Hepatocyte (in vitro differentiated cells): ENCODE data around the gene C15orf61. TPM values are rescaled to one million over a fixed set of nuclear protein-coding genes. Genes with fewer than 3 reads are reported as not detected.

Experiments used
- DNase-seq: peaks from one replicate; pipeline ENCODE4 v3.0.0-alpha.2; 2016; ENCODE audit warnings: low spot score
- H2AFZ ChIP-seq: fragments of 200-600 bp; sonication (generic); 2 replicates; pipeline ENCODE4 v1.6.0; 2016; ENCODE audit warnings: antibody characterized with exemption, mild to moderate bottlenecking
- H3K27ac ChIP-seq: fragments of 200-600 bp; sonication (generic); 2 replicates; pipeline ENCODE4 v1.5.1; 2016; ENCODE audit warnings: mild to moderate bottlenecking
- H3K27me3 ChIP-seq: fragments of 200-600 bp; sonication (generic); 2 replicates; pipeline ENCODE4 v1.6.1; 2016
- H3K36me3 ChIP-seq: fragments of 200-600 bp; sonication (generic); replicated peaks from 2 replicates; pipeline ENCODE4 v1.5.1; 2016; ENCODE audit warnings: low read depth; ENCODE audit not compliant: insufficient read depth
- H3K4me1 ChIP-seq: fragments of 200-600 bp; sonication (generic); 2 replicates; pipeline ENCODE4 v1.5.1; 2016; ENCODE audit warnings: mild to moderate bottlenecking, moderate library complexity; ENCODE audit not compliant: insufficient read depth
- H3K4me2 ChIP-seq: fragments of 200-600 bp; sonication (generic); 2 replicates; pipeline ENCODE4 v1.6.0; 2016
- H3K4me3 ChIP-seq: fragments of 200-600 bp; sonication (generic); 2 replicates; pipeline ENCODE4 v1.5.1; 2016; ENCODE audit warnings: mild to moderate bottlenecking
- H3K79me2 ChIP-seq: fragments of 200-600 bp; sonication (generic); 2 replicates; pipeline ENCODE4 v1.6.0; 2017; ENCODE audit warnings: mild to moderate bottlenecking
- H3K9me2 ChIP-seq: fragments of 200-600 bp; sonication (generic); replicated peaks from 2 replicates; pipeline ENCODE4 v1.6.0; 2017; ENCODE audit warnings: mild to moderate bottlenecking; ENCODE audit not compliant: insufficient read depth
- H3K9me3 ChIP-seq: fragments of 200-600 bp; sonication (generic); 2 replicates; pipeline ENCODE4 v1.5.1; 2016; ENCODE audit warnings: low read depth, mild to moderate bottlenecking
- H4K20me1 ChIP-seq: fragments of 200-600 bp; sonication (generic); 2 replicates; pipeline ENCODE4 v1.6.0; 2016; ENCODE audit warnings: mild to moderate bottlenecking; ENCODE audit not compliant: insufficient read depth, poor library complexity, severe bottlenecking
- EZH2 ChIP-seq: fragments of 200-600 bp; sonication (generic); IDR thresholded peaks from 2 replicates; pipeline ENCODE4 v1.6.1; 2016; ENCODE audit warnings: antibody characterized with exemption, mild to moderate bottlenecking, borderline replicate concordance
- EZH2phosphoT487 ChIP-seq: fragments of 200-600 bp; sonication (generic); IDR thresholded peaks from one replicate; pipeline ENCODE4 v1.6.1; 2018; ENCODE audit warnings: antibody characterized with exemption, mild to moderate bottlenecking, low read depth, moderate library complexity; ENCODE audit not compliant: unreplicated experiment, severe bottlenecking
- WGBS: methylation state at CpG from one replicate; pipeline ENCODE4 v1.1.6; 2016; ENCODE audit warnings: low lambda C conversion rate; ENCODE audit errors: missing lambda C conversion rate; 5-methylcytosine and 5-hydroxymethylcytosine counted together
- polyA plus RNA-seq: library from polyadenylated mRNA; unstranded; fragments of >200 nt; fragmentation: Nextera tagmentation; extraction: Ambion mirVana; gene quantifications from 2 replicates; pipeline ENCODE4 v1.2.1, GENCODE V29; 2016
- total RNA-seq: library from RNA; depleted of rRNA; stranded (reverse); fragments of >200 nt; gene quantifications from 2 replicates; pipeline ENCODE4 v1.2.3, GENCODE V29; 2014
- TF ChIP-seq, protein P1 (sequence below): fragments of 200-600 bp; sonication (generic); IDR thresholded peaks from 2 replicates; pipeline ENCODE4 v1.5.1; 2016; ENCODE audit warnings: antibody characterized with exemption, mild to moderate bottlenecking; ENCODE audit not compliant: poor library complexity

Gene C15orf61
- total RNA-seq (4.1 and 7.6 TPM in 2 replicates), polyA plus RNA-seq (8.4 and 10.6 TPM in 2 replicates)

DNA sequence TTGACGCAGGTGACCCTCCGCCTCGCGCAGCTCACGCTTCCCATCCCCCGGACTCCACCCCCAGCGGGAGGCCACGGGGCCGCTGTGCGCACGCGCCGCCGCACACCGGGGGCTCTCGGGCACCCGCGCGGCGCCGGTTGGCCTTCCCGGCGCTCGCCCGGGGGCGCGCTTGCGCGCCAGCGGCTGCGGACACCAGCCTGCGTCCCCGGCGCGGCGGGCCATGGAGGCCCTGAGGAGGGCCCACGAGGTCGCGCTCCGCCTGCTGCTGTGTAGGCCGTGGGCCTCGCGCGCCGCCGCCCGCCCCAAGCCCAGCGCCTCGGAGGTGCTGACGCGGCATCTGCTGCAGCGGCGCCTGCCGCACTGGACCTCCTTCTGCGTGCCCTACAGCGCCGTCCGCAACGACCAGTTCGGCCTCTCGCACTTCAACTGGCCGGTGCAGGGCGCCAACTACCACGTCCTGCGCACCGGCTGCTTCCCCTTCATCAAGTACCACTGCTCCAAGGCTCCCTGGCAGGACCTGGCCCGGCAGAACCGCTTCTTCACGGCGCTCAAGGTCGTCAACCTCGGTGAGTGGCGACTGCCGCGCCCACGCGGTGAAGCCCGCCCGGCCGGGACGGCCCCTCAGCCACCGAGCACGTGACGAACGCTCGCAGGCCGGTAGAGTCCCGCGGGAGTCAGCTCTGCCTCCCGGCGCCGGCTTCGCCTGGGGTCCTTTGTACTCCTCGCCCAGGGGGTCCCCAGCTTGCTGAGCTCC, at the start of gene C15orf61:
C15orf61 (plus strand) TSS at position 103 of the 754 bp plus-strand sequence; CDS start at position 221, 118 bp downstream.
- WGBS = under 1% methylated on average over 53 of the region's 94 CpGs
- no peak for TF ChIP-seq EZH2phosphoT487
- TF ChIP-seq, protein P1, sequence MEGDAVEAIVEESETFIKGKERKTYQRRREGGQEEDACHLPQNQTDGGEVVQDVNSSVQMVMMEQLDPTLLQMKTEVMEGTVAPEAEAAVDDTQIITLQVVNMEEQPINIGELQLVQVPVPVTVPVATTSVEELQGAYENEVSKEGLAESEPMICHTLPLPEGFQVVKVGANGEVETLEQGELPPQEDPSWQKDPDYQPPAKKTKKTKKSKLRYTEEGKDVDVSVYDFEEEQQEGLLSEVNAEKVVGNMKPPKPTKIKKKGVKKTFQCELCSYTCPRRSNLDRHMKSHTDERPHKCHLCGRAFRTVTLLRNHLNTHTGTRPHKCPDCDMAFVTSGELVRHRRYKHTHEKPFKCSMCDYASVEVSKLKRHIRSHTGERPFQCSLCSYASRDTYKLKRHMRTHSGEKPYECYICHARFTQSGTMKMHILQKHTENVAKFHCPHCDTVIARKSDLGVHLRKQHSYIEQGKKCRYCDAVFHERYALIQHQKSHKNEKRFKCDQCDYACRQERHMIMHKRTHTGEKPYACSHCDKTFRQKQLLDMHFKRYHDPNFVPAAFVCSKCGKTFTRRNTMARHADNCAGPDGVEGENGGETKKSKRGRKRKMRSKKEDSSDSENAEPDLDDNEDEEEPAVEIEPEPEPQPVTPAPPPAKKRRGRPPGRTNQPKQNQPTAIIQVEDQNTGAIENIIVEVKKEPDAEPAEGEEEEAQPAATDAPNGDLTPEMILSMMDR = peak; percentile 28

DNA sequence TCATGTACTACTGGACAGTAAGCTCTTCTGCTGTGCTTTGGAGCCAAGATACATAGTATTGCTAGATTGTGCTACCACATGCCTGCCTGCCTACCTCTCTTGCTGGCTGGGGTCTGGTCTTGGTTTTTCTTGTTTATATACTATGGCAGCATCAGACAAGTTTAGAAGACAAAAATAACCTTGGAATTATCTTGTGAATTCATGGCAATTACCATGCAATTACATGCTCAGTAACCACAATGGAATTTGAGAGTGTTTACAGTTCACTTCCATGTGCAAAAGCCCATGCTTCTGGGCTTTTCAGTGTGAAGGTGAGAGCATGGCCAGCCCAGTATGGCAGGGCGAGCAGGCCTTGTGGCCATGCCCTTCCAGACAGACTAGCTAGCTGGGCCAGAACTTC, 48.0 kb upstream of the C15orf61 start:
- Histone ChIP-seq H3K36me3 (no peaks in the 10 kb centered on the region), H3K9me3 (no peaks in the 10 kb centered on the region), H2AFZ (no peak overlapping the region), H3K4me3 (no peak overlapping the region), H3K27me3 (no peaks in the 10 kb centered on the region), H3K4me2 (no peak overlapping the region), H3K79me2 (no peaks in the 10 kb centered on the region), H3K9me2 (no peaks in the 10 kb centered on the region), H4K20me1 (no peaks in the 10 kb centered on the region), H3K4me1 (no peaks in the 10 kb centered on the region), H3K27ac (peak overlapping the region; percentile 20)
- TF ChIP-seq, protein P1 = no peak
- no peak for TF ChIP-seq EZH2phosphoT487
- DNase-seq = no peak
- WGBS = 88% methylated on average over 1 of the region's 1 CpG

More for the DNA sequence above, at the start of gene C15orf61:
- Histone ChIP-seq H3K9me3 (no peaks in the 10 kb centered on the region), H3K79me2 (peaks cover 44% of the 10 kb centered on the region), H3K27ac (peak within 1 kb of the TSS; percentile 96), H3K4me3 (peak within 1 kb of the TSS; percentile 76), H3K9me2 (no peaks in the 10 kb centered on the region), H3K4me1 (peaks cover 12% of the 10 kb centered on the region), H3K27me3 (no peaks in the 10 kb centered on the region), H3K36me3 (no peaks in the 10 kb centered on the region), H3K4me2 (peak within 1 kb of the TSS; percentile 88), H4K20me1 (peaks cover 3% of the 10 kb centered on the region), H2AFZ (peak within 1 kb of the TSS; percentile 84)
- DNase-seq = peak; percentile 94

DNA sequence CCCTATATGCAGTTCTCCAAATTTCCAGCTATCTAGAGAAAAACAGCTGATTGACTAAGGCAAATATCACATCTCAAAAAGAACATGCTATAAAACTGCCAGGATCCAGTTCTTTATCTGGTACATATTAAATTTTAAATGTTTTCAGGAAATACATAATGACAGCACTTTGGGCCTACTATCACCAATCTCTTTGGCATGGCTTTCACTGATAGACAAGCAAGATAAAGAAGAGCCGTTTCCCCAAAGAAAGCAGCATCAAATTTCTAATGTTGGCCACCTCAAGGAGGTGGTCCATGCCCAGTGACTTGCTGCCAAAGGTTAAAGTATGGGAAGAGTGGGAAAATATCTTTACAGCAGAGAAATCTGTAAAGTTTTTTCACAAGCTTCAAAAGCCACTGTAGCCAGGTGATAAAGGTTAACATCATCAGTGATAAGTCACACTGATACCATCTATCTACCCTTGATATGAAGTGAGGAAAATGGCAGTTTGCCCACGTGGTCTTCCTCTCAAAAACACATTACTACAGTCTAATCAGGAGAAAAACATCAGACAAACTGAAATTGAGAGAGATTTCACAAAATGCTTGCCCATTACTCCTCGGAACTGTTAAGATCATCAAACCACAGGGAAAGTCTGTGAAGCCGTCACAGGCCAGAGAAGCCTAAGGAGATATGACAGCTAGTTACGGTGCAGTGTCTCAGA, 46.4 kb upstream of the C15orf61 start:
- DNase-seq = no peak
- WGBS = 76% methylated on average over 5 of the region's 5 CpGs
- no peaks in the 10 kb centered on the region for H3K9me3 ChIP-seq
- H3K9me2 ChIP-seq = no peaks in the 10 kb centered on the region
- no peak overlapping the region for H2AFZ ChIP-seq
- no peaks in the 10 kb centered on the region for H3K4me1 ChIP-seq
- no peaks in the 10 kb centered on the region for H3K27me3 ChIP-seq
- H4K20me1 ChIP-seq = no peaks in the 10 kb centered on the region
- H3K4me3 ChIP-seq = no peak overlapping the region
- no peak overlapping the region for H3K27ac ChIP-seq
- H3K4me2 ChIP-seq = no peak overlapping the region
- TF ChIP-seq, protein P1 = no peak
- TF ChIP-seq EZH2 (no peak), EZH2phosphoT487 (no peak)
- H3K36me3 ChIP-seq = no peaks in the 10 kb centered on the region
- H3K79me2 ChIP-seq = no peaks in the 10 kb centered on the region
